C4-2B (cell line): Measurements from ENCODE around the gene ATF7.
A peak's percentile ranks its signal among the peaks of the same experiment; 100 is the strongest.

ENCODE experiments used
- H3K27ac ChIP-seq: fragments of 450-650 bp; 2 replicates; pipeline ENCODE4 v1.5.1; 2017
- ZFX ChIP-seq: fragments of 450-650 bp; IDR thresholded peaks from 2 replicates; pipeline ENCODE4 v1.6.1; 2017
- TF ChIP-seq, protein P1 (sequence below): fragments of 450-650 bp; conservative IDR thresholded peaks from 2 replicates; pipeline ENCODE4 v1.5.1; 2017; ENCODE audit warnings: mild to moderate bottlenecking

ATF7 gene

DNA sequence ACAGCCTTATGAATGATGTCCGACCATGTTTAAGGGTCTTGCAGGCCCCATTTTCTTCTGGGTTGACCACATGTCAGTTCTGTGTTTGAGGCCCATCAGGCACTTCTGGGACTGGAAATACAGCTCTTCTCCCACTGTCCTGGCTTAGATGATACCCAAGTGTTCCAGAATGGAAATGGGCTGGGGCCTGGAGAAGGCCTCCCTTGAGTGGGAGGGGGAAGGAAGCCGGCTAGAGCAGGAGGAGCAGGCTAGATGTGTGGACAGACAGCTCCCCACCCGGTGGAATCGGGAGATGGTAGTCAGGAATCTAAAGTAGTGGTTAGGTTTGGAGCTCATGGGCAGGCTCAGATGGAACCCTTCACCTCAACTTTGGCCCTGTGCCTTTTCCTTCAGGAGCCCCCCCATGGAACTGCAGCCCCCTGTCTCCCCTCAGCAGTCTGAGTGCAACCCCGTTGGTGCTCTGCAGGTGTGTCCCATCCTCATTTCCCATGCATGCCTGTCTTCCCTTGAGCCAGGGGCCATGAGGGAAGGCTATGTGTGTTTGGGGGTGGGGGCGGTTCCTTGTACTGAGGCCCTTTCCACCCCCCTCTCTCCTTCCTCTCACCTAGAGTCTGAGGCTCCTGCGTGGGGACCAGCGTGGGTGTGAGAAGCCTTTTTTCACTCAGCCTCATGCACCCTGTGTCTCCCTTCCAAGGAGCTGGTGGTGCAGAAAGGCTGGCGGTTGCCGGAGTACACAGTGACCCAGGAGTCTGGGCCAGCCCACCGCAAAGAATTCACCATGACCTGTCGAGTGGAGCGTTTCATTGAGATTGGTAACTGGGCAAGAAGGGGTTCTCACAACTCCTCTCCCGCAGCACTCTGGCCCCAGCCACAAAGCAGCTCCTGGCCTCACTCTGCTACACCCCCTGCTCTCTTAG, 121.9 kb downstream of the ATF7 start:
- H3K27ac ChIP-seq, result no peak overlapping the region
- TF ChIP-seq, protein P1, sequence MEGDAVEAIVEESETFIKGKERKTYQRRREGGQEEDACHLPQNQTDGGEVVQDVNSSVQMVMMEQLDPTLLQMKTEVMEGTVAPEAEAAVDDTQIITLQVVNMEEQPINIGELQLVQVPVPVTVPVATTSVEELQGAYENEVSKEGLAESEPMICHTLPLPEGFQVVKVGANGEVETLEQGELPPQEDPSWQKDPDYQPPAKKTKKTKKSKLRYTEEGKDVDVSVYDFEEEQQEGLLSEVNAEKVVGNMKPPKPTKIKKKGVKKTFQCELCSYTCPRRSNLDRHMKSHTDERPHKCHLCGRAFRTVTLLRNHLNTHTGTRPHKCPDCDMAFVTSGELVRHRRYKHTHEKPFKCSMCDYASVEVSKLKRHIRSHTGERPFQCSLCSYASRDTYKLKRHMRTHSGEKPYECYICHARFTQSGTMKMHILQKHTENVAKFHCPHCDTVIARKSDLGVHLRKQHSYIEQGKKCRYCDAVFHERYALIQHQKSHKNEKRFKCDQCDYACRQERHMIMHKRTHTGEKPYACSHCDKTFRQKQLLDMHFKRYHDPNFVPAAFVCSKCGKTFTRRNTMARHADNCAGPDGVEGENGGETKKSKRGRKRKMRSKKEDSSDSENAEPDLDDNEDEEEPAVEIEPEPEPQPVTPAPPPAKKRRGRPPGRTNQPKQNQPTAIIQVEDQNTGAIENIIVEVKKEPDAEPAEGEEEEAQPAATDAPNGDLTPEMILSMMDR, result no peak
- TF ChIP-seq ZFX, result no peak

DNA sequence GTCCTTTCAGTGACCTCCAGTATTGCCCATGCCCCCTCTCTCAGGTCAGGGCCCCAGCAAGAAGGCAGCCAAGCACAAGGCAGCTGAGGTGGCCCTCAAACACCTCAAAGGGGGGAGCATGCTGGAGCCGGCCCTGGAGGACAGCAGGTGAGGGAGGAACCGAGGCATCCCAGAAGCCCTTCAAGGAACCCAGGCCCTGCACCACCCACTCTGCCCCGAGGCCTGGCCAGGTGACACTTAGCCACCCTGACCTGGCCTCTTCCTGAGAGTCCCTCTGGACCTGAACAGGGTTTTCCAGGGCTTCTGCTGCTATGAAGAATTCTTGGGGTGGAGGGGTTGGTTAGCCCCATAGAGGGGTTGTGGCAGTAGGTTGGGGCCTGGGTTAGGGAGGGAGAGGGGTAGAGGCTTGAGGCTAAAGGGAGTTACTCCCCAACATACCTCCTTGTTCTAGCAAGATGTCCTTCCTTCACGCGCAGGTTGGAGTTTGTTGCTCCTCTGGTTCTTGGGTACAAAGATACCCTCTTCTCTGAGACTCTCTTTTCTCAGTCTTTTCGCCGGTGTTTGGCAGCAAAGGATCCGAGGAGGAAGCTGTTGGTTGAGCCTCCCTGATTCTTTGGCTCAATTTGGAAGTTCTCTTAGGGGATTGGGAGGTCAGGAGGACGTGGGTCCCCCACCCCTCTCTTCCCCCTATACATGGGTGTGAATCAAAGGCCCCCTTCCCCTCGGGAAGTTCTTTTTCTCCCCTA, 123.0 kb downstream of the ATF7 start:
- no peak for TF ChIP-seq ZFX
- TF ChIP-seq, protein P1, result no peak
- H3K27ac ChIP-seq, result no peak overlapping the region

DNA sequence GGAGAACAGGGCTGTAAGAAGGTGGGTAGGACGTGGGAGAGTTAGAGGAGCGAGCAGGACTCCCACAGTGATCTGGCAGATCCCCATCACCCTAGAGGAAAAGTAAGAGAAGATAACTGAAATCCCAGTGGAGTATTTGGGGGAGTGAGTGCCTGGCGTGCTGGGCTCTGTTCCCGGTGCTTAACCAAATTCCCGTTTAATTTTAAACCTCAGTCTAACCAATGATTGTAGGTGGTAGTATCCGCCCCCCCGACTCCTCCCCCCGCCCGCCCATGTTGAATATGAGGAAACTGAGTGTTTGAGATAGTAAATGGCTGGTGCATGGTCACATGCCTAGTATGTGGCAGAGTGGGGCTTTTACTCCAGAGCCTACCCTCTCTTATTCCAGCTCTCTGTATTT, 123.9 kb downstream of the ATF7 start:
- peak overlapping the region; percentile 98 for H3K27ac ChIP-seq
- no peak for TF ChIP-seq ZFX
- TF ChIP-seq, protein P1, result no peak

DNA sequence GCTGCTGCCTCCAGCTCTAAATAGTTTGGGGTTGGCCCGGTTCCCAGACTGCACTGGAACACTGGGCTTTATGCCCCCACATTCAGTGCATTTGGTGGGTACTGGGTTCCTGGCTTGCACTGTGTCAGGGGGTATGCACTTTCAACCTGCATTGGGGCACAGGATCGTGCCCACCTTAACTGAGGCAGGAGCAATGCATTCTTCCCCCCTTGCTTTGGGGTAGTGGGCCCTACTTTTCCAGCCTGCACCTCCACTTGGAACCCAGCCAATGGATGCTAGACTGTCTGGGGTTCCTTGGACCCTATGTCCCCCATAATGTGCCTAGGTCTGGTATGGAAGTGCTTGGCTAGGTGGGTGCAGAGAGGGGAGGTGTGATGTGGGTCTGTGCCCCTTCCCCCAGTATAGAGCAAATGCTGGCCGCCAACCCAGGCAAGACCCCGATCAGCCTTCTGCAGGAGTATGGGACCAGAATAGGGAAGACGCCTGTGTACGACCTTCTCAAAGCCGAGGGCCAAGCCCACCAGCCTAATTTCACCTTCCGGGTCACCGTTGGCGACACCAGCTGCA, 124.5 kb downstream of the ATF7 start:
- H3K27ac ChIP-seq, result peak overlapping the region; percentile 98
- no peak for TF ChIP-seq ZFX
- TF ChIP-seq, protein P1, result no peak

DNA sequence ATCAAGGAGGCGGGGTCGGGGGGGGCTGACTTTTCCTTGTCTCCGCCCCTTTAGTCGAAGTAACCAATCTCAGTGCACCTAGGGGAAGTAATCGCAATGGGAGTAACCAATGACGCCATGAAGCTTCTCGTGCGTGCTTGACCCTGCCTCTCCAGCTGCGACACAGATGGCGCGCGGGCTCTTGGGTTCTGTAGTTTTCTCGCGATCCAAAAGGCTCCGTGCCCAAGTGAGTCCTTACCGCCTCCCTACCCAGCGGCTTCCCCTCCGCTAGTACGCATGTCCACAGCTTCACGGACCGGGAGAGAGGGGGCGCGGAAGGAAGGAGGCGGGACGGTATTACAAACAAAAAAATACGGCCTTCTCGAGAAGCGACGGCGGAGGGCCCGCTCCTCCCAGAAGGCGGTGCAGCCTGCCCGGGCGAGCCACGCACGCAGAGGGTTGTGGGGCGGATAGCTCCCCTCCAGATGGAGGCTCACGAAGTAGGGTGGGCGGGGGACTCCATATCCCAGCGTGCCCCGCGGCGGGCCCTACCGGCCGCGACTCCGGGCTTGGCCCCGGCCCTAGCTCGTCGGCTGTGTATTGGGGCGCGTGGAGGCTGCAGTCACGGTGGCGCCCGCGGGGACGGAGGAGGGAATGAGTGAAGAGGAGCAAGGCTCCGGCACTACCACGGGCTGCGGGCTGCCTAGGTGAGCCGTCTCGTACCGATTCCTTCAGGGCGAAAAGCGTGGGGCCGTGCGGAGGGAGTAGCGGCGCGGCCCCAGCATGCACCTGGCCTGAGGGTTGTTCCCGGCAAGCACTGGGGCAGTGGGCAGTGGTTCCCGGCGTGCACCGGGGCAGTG, 125.2 kb downstream of the ATF7 start, which contains the start of gene TARBP2:
TSS of gene TARBP2 (plus strand) at position 508 of the 839 bp plus-strand sequence. CDS start at position 634, 126 bp downstream.
- peak within 1 kb of the TSS; percentile 98 for H3K27ac ChIP-seq
- TF ChIP-seq, protein P1, result peak; percentile 7; the same call in 1 of the 2 replicates
- peak; percentile 99 for TF ChIP-seq ZFX

DNA sequence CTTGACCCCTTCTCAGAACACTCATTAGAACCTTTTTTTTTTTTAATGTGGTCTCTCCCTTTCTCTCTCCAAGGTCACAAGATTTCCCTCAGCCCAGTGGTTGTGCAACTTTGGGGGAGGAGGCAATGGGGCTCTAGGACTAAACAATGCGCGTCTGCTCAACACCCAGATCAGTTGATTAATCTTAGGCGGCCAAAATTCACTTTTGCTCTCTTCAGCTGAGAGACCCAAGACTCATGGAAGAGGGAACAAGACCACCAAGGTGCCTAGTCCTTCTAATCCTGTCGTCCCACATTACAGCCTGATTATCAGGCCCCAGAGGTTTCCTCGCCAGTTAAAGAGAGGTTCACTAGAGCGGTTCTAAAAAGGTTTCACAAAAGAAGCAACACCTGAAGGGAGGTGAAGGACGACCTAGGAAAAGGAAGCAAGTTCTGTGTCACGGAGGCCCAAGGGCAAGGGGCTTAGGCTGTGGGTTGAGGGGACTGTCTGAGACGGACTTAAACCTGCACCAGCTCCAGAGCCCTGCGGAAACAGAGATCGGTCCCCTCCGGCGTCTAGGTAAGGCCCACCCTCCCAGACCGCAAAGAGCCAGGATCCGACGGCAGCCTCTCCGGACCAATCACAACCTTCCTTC, 125.9 kb downstream of the ATF7 start:
- H3K27ac ChIP-seq, result peak overlapping the region; percentile 98
- no peak for TF ChIP-seq ZFX
- TF ChIP-seq, protein P1, result no peak
